IPS DF 4.7 (cell line): Measurements from ENCODE around the gene MS4A18.
A peak's percentile ranks its signal among the peaks of the same experiment; 100 is the strongest.
"Not testable (repeated sequence)": the region's sequence is repeated elsewhere in the genome, so short reads cannot be mapped to it uniquely, and the experiment has no call there.

Source experiments
- DNase-seq: peaks from one replicate; pipeline ENCODE4 v3.0.0-alpha.2; 2013; ENCODE audit warnings: low spot score; ENCODE audit errors: extremely low read depth

The MS4A18 gene

DNA sequence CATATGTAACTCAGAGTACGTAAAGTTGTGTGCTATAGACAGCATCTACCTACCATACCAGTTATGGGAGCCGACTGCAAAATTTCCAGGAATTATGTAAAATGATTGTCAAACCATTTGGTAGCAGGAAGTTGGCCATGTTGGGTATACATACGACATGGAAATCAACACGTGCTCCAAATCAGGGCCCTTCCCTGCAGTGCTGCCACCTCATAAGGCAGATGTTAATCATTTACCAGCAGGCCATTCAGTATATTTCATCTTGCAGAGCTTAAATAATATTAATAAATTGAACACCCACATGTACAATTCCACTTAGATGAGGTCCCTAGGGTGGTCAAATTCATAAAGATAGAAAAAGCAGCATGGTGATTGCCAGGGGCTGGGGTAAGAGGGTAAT lies 9.8 kb downstream of the MS4A18 start:
- no peak for DNase-seq

DNA sequence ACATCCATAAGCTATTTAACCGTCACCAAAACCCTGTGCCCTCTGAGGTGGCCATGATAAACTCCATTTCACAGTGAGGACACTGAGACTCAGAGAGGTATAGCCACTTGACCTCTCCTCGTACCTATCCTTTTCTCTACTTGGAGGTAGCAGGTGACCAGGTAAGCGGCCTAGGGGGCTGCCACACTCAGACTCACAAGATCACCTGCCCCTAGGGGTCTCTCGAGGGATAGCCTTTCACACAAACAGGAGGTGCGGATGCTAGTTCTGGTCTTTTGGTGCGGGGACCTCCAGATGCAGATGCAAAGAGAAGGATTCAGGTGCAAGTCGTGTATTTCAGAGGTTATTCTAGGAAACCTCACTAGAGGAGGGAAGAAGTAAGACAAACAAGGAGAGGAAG lies 14.6 kb downstream of the MS4A18 start:
- DNase-seq: peak; percentile 16

DNA sequence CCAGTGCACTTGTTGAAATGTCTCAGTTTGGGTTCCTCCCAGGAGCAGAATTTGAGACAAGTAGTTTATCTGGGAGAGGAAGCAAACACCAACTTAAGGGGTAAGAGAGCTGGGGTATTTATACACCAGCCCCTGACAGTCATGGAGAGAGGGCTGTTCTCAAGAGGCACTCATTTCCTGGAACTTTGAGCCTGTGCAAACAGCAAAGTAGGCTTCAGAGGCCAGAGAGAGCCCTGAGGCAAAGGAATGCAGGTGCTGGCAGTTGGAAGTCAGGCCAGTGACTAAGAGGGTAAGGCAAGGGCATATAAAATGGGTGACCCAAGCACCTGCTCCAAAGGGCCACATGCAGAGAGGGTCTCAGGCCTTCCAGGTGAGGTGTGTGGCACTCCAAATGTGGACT lies 16.1 kb downstream of the MS4A18 start:
- DNase-seq: no peak

GRCh38 chr11:60741421-60741820 lies 16.9 kb downstream of the MS4A18 start:
- DNase-seq: no peak

DNA sequence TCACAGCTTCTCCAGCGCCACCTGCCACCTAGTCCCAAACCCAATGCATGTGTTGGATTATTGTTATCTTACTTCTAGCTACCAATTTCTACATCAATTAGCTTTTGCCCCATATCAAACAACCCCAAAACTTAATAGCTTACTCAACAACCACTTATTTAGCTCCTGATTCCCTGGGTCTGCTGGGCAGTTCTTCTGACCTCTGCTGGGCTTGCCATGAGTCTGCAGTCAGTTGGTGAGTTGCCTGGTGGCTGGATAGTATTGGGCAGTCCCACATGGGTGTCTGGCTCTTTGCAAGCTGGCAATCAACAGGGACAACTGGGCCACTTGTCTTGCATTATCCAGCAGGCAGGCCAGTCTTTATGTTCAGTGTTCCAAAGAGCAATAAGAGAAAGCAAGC lies 18.5 kb downstream of the MS4A18 start:
- DNase-seq: no peak

GRCh38 chr11:60744114-60744513 lies 19.6 kb downstream of the MS4A18 start:
- no peak for DNase-seq

- no peak for DNase-seq
Observed at GRCh38 chr11:60747359-60747873, 22.9 kb downstream of the MS4A18 start.

DNA sequence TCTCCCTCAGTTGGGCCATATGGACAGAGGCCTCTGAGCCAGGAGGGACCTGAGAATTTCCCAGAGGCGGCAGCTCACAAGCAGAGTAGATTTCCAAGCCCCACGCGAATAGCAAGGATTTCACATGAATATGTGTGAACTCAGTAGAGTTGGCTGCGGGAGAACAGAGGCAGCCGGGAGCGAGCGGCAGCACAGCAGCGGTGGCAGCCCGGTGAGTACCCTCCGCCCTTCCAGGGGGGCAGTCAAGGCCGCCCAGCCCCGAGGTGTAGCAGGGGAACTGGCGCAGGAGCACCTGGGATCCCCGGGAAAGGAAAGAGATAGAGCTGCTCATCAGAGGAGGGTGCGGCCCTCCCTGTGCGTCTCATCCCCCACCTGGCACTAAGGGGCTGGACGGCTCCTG lies 23.7 kb downstream of the MS4A18 start:
- DNase-seq: no peak

GRCh38 chr11:60748821-60749220 lies 24.3 kb downstream of the MS4A18 start:
- no peak for DNase-seq

- DNase-seq: no peak
Observed at GRCh38 chr11:60750911-60751310, 26.4 kb downstream of the MS4A18 start.

GRCh38 chr11:60753309-60753708 lies 28.8 kb downstream of the MS4A18 start:
- DNase-seq: no peak

- DNase-seq: no peak
Observed at GRCh38 chr11:60754887-60755286, 30.4 kb downstream of the MS4A18 start.

GRCh38 chr11:60756307-60757032 lies 31.9 kb downstream of the MS4A18 start, which contains the start of gene MS4A15:
Gene MS4A15, plus strand, starts transcription at chr11:60756867. Its CDS starts 6,867 bp downstream, at chr11:60763734.
- no peak for DNase-seq

DNA sequence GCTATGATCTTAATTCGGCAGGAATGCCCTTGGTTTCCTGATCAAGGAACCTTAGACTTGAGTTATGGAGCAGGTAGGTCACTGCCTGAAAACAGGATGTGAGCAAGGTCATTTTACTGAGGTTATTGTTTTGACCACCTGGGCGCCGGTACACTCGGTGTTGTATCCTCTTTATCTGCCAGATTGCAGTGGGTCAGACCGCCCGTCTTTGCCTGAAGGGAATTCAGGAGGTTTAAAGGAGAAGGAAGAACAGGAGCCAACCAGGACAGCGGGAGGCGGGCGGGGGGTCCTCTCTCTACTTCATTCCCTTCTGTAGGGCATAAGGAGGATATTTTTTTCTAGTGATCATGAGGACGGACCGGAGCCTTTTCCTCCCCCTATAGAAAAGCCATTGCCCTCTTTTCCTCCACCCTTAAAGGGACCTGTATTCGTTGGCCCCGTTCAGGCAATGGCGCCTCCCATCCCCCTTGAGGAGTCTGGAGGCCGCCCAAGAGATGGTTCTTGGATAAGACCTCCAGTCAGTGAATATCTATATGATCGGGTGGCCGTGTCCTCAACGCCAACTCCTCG lies 32.8 kb downstream of the MS4A18 start:
- no peak for DNase-seq

GRCh38 chr11:60758671-60759070 lies 34.2 kb downstream of the MS4A18 start:
- not testable (repeated sequence) for DNase-seq

DNA sequence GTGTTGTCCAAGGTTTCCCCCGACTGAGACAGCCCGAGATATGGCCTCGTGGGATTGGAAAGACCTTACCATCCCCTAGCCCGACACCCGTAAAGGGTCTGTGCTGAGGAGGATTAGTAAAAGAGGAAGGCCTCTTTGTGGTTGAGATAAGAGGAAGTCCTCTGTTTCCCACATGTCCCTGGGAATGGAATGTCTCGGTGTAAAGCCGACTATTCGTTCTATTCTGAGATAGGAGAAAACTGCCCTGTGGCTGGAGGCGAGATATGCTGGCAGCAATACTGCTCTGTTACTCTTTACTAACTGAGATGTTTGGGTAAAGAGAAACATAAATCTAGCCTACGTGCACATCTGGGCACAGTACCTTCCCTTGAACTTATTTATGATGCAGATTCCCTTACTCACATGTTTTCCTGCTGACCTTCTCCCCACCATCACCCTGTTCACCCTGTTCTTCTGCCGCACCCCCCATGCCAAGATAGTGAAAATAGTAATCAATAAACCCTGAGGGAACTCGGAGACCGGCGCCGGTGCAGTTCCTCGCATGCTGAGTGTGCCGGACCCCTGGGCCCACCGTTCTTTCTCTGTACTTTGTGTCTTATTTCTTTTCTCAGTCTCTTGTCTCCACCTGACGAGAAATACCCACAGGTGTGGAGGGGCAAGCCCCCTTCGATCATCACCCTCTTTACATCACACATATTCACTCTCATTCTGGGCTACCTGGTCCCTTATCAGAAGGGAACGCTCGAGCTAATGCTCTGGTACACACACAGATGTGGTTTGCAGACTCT lies 35.1 kb downstream of the MS4A18 start:
- DNase-seq: not testable (repeated sequence)

- DNase-seq: no peak
Observed at GRCh38 chr11:60761436-60762190, 37.1 kb downstream of the MS4A18 start.

DNA sequence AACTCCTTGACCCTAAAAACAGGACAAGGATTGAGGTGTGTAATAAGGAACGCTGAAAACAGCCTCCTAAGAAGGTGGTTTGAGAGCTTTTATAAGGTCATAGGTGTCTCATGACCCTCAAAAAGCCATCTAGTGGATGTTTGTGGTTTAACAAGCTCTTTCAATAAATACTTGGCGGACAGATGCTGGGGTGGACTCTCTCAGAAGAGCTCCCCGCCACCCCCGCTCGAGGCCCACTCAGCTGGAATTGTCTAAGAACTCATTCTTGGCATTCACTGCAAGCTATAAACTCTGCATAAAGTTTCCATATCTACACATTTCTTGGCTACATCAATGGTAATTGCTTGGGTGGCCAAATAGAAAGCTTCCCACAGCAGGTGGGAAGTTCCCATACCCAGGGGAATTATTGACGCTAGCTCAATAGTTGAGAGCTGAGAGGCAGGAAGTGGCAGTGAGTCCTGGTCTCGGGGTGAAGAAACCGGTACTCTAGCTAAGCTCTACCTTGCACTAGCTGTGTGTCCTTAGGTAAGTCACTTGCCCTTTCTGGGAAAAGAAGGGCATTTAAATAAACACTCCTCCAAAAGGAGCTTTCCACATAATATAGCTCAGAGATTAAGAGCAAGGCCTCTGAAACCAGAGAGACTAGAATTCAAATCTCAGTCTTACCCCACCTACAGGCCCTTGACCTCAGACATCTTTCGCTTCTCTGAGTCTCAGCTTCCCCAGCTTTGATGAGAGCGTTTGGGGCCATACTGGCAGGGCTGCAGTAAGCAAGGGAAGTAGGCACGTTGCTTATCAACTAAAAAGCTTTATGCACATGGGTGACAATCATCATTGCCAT lies 38.6 kb downstream of the MS4A18 start:
- DNase-seq: no peak

GRCh38 chr11:60763692-60764369 lies 39.3 kb downstream of the MS4A18 start:
- no peak for DNase-seq

- DNase-seq: no peak
Observed at GRCh38 chr11:60764879-60765278, 40.4 kb downstream of the MS4A18 start.
